ENCODE results near the gene CHMP5.

The CHMP5 gene

DNA sequence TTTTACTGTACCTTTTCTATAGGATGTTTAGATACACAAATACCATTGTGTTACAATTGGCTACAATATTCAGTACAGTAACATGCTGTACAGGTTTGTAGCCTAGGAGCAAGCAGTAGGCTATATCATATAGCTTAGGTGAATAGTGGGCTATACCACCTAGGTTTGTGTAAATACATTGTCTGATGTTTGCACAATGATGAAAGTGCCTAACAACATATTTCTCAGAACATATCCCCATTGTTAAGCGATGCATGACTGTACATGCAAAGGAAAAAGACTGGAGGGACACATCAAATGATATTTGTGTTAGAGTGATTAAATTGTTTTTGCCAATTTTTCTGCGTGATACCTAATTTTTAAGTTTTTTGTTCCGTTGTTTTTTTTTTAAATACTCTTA is 5.3 kb downstream of the CHMP5 start:
- H3K23ac ChIP-seq (ENCODE audit: low read depth, low read length, poor library complexity) = no peak overlapping the region
- no peak overlapping the region for H3K18ac ChIP-seq (ENCODE audit: low read length)
- H2BK120ac ChIP-seq (ENCODE audit: low read depth, low read length) = no peak overlapping the region
- H3K79me1 ChIP-seq (ENCODE audit: low read depth, low read length) = peaks cover 3% of the 10 kb centered on the region
- H3K27ac ChIP-seq (replicated peaks; ENCODE audit: low read length) = no peak overlapping the region
- no peak overlapping the region for H2AFZ ChIP-seq (ENCODE audit: low read length)
- H2BK12ac ChIP-seq (ENCODE audit: low read length) = no peak overlapping the region
- no peak overlapping the region for H3K4me3 ChIP-seq (ENCODE audit: low read length in 2 of 2)
- H2BK15ac ChIP-seq (ENCODE audit: low read length) = no peak overlapping the region
- H4K8ac ChIP-seq (ENCODE audit: low read depth, low read length) = no peak overlapping the region
- no peak overlapping the region for H3K4ac ChIP-seq (ENCODE audit: low read length)
- peaks cover 14 to 80% of the 10 kb centered on the region in 2 donors for H3K36me3 ChIP-seq (replicated peaks in 1 of 2; ENCODE audit: control insufficient read depth in 2 of 2, insufficient read depth in 2 of 2, low read length in 2 of 2)
- H3K4me1 ChIP-seq (ENCODE audit: control insufficient read depth in 2 of 2, insufficient read depth in 1 of 2, low read depth in 1 of 2, low read length in 2 of 2) = peaks cover 4 to 7% of the 10 kb centered on the region in 2 donors
- WGBS, 2 donors (ENCODE audit: extremely low coverage in 2 of 2, insufficient read length in 2 of 2, insufficient replicate concordance in 1 of 2) = no CpG with 5 or more reads among the region's 3 CpGs
- no peak overlapping the region for H3K9ac ChIP-seq (ENCODE audit: low read depth, low read length, poor library complexity)
- no peak overlapping the region for H3K14ac ChIP-seq (ENCODE audit: low read length)
- no peak overlapping the region for H2AK5ac ChIP-seq (ENCODE audit: low read depth, low read length)
- H3K4me2 ChIP-seq (ENCODE audit: insufficient read depth, low read length, poor library complexity, severe bottlenecking) = no peak overlapping the region
- no peak overlapping the region for H2BK5ac ChIP-seq (ENCODE audit: low read length)
- no peaks in the 10 kb centered on the region for H3K9me3 ChIP-seq (replicated peaks in 1 of 2; ENCODE audit: control insufficient read depth in 2 of 2, insufficient read depth in 1 of 2, low read depth in 1 of 2, low read length in 2 of 2)
- DNase-seq (ENCODE audit: low spot score) = no peak
- no peak overlapping the region for H4K91ac ChIP-seq (ENCODE audit: low read depth, low read length, poor library complexity)
- no peaks in the 10 kb centered on the region for H3K27me3 ChIP-seq (ENCODE audit: control insufficient read depth in 3 of 3, insufficient read depth in 3 of 3, low read depth in 1 of 3, low read length in 3 of 3)

DNA sequence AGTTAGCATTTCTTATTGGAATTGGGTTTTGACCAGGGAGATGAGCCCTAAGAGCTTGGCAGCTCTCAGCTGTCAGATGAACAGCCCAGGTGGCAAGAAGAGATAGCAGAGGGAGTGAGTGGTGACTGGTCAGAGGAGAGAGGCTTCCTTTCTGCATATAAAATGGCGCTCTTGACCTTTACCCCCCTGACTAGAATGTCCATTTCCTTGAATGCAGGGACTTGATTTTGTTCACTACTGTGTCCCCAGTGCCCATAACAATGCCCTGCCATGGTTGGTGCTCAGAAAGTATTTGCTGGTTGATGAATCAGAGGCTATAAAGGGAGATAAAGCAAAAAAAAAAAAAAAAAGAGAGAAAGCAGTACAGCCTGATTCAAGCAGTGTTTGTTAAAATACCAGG is 7.2 kb downstream of the CHMP5 start:
- Histone ChIP-seq H3K9me3 (replicated peaks in 1 of 2; ENCODE audit: control insufficient read depth in 2 of 2, insufficient read depth in 1 of 2, low read depth in 1 of 2, low read length in 2 of 2) (no peaks in the 10 kb centered on the region), H3K27ac (replicated peaks; ENCODE audit: low read length) (no peak overlapping the region), H3K9ac (ENCODE audit: low read depth, low read length, poor library complexity) (no peak overlapping the region), H2BK120ac (ENCODE audit: low read depth, low read length) (no peak overlapping the region), H2AFZ (ENCODE audit: low read length) (no peak overlapping the region), H3K4me3 (ENCODE audit: low read length in 2 of 2) (no peak overlapping the region), H3K4me1 (ENCODE audit: control insufficient read depth in 2 of 2, insufficient read depth in 1 of 2, low read depth in 1 of 2, low read length in 2 of 2) (no peaks in the 10 kb centered on the region), H3K27me3 (ENCODE audit: control insufficient read depth in 3 of 3, insufficient read depth in 3 of 3, low read depth in 1 of 3, low read length in 3 of 3) (no peaks in the 10 kb centered on the region), H3K36me3 (replicated peaks in 1 of 2; ENCODE audit: control insufficient read depth in 2 of 2, insufficient read depth in 2 of 2, low read length in 2 of 2) (peaks cover 17 to 90% of the 10 kb centered on the region in 2 donors), H3K79me1 (ENCODE audit: low read depth, low read length) (no peaks in the 10 kb centered on the region), H4K8ac (ENCODE audit: low read depth, low read length) (no peak overlapping the region), H2BK5ac (ENCODE audit: low read length) (no peak overlapping the region), H2BK12ac (ENCODE audit: low read length) (no peak overlapping the region), H3K23ac (ENCODE audit: low read depth, low read length, poor library complexity) (no peak overlapping the region), H3K4ac (ENCODE audit: low read length) (no peak overlapping the region), H4K91ac (ENCODE audit: low read depth, low read length, poor library complexity) (no peak overlapping the region), H2BK15ac (ENCODE audit: low read length) (no peak overlapping the region), H3K14ac (ENCODE audit: low read length) (no peak overlapping the region), H3K4me2 (ENCODE audit: insufficient read depth, low read length, poor library complexity, severe bottlenecking) (no peak overlapping the region), H2AK5ac (ENCODE audit: low read depth, low read length) (no peak overlapping the region), H3K18ac (ENCODE audit: low read length) (no peak overlapping the region)
- WGBS, 2 donors (ENCODE audit: extremely low coverage in 2 of 2, insufficient read length in 2 of 2, insufficient replicate concordance in 1 of 2) = no CpG with 5 or more reads among the region's 1 CpG
- no peak for DNase-seq (ENCODE audit: low spot score)

DNA sequence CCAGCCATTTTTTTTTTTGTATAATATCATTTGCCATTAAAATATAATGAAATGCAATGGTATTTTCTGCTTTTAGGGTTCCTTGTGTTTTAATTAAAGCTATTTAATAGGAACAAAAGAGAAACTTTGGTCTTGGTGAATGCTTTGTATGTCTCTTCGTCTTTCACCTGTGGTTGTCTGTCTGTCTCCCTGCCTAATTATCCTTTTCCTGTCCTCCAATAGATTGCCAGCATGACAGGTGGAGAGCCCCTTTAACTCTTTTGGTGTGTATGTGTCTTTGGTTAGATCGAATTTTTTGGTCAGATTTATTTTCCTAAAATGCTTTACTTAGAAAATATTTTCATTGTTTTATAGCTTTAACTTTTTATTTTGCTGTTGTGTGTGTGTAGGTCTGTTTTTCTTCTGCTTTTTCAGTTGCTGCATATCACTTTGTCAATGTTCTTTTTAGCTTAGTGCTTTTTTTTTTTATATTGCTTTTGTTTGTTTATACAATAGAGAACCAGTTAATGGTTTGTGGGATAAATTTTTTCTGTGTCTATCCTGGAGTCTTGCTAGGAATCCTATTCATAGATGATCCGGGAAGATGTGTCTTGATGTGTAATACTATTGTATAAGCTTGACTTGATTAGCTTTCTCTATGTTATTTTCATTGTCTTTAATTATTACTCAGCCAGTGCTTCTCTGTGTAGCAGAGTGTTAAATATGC is 8.6 kb downstream of the CHMP5 start:
- Histone ChIP-seq H3K4me1 (ENCODE audit: control insufficient read depth in 2 of 2, insufficient read depth in 1 of 2, low read depth in 1 of 2, low read length in 2 of 2) (no peaks in the 10 kb centered on the region), H3K9ac (ENCODE audit: low read depth, low read length, poor library complexity) (no peak overlapping the region), H2BK15ac (ENCODE audit: low read length) (no peak overlapping the region), H3K4me3 (ENCODE audit: low read length in 2 of 2) (no peak overlapping the region), H3K27ac (replicated peaks; ENCODE audit: low read length) (no peak overlapping the region), H2AK5ac (ENCODE audit: low read depth, low read length) (no peak overlapping the region), H3K23ac (ENCODE audit: low read depth, low read length, poor library complexity) (no peak overlapping the region), H3K18ac (ENCODE audit: low read length) (no peak overlapping the region), H2BK120ac (ENCODE audit: low read depth, low read length) (no peak overlapping the region), H3K4me2 (ENCODE audit: insufficient read depth, low read length, poor library complexity, severe bottlenecking) (no peak overlapping the region), H3K27me3 (ENCODE audit: control insufficient read depth in 3 of 3, insufficient read depth in 3 of 3, low read depth in 1 of 3, low read length in 3 of 3) (no peaks in the 10 kb centered on the region), H3K4ac (ENCODE audit: low read length) (no peak overlapping the region), H4K8ac (ENCODE audit: low read depth, low read length) (no peak overlapping the region), H3K36me3 (replicated peaks in 1 of 2; ENCODE audit: control insufficient read depth in 2 of 2, insufficient read depth in 2 of 2, low read length in 2 of 2) (peaks cover 21 to 90% of the 10 kb centered on the region in 2 donors), H3K9me3 (replicated peaks in 1 of 2; ENCODE audit: control insufficient read depth in 2 of 2, insufficient read depth in 1 of 2, low read depth in 1 of 2, low read length in 2 of 2) (no peaks in the 10 kb centered on the region), H3K14ac (ENCODE audit: low read length) (no peak overlapping the region), H3K79me1 (ENCODE audit: low read depth, low read length) (no peaks in the 10 kb centered on the region), H2BK5ac (ENCODE audit: low read length) (no peak overlapping the region), H4K91ac (ENCODE audit: low read depth, low read length, poor library complexity) (no peak overlapping the region), H2AFZ (ENCODE audit: low read length) (no peak overlapping the region), H2BK12ac (ENCODE audit: low read length) (no peak overlapping the region)
- WGBS, 2 donors (ENCODE audit: extremely low coverage in 2 of 2, insufficient read length in 2 of 2, insufficient replicate concordance in 1 of 2) = no CpG with 5 or more reads among the region's 3 CpGs
- DNase-seq (ENCODE audit: low spot score) = no peak

DNA sequence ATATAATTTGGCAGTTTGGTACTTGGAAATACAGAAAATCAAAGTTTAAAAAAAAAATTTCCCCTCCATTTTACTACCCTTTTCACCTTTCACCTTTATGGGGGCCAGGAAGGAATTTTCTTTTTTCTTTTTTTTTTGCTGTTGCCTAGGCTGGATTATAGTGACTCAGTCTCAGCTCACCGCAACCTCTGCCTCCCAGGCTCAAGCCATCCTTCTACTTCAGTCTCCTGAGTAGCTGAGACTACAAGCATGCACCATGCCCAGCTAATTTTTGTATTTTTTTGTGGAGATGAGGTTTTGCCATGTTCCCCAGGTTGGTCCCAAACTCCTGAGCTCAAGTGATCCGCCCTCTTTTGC is 9.1 kb downstream of the CHMP5 start:
- no peaks in the 10 kb centered on the region for H3K27me3 ChIP-seq (ENCODE audit: control insufficient read depth in 3 of 3, insufficient read depth in 3 of 3, low read depth in 1 of 3, low read length in 3 of 3)
- no peak overlapping the region for H3K4me2 ChIP-seq (ENCODE audit: insufficient read depth, low read length, poor library complexity, severe bottlenecking)
- DNase-seq (ENCODE audit: low spot score) = no peak
- no peak overlapping the region for H3K9ac ChIP-seq (ENCODE audit: low read depth, low read length, poor library complexity)
- H3K79me1 ChIP-seq (ENCODE audit: low read depth, low read length) = no peaks in the 10 kb centered on the region
- no peak overlapping the region for H2AK5ac ChIP-seq (ENCODE audit: low read depth, low read length)
- no peak overlapping the region for H3K23ac ChIP-seq (ENCODE audit: low read depth, low read length, poor library complexity)
- no peak overlapping the region for H3K4me3 ChIP-seq (ENCODE audit: low read length in 2 of 2)
- H2BK120ac ChIP-seq (ENCODE audit: low read depth, low read length) = no peak overlapping the region
- H3K18ac ChIP-seq (ENCODE audit: low read length) = no peak overlapping the region
- no peak overlapping the region for H2BK12ac ChIP-seq (ENCODE audit: low read length)
- H2BK5ac ChIP-seq (ENCODE audit: low read length) = no peak overlapping the region
- no peaks in the 10 kb centered on the region for H3K4me1 ChIP-seq (ENCODE audit: control insufficient read depth in 2 of 2, insufficient read depth in 1 of 2, low read depth in 1 of 2, low read length in 2 of 2)
- H3K27ac ChIP-seq (replicated peaks; ENCODE audit: low read length) = no peak overlapping the region
- no peaks in the 10 kb centered on the region for H3K9me3 ChIP-seq (replicated peaks in 1 of 2; ENCODE audit: control insufficient read depth in 2 of 2, insufficient read depth in 1 of 2, low read depth in 1 of 2, low read length in 2 of 2)
- peaks cover 22 to 90% of the 10 kb centered on the region in 2 donors for H3K36me3 ChIP-seq (replicated peaks in 1 of 2; ENCODE audit: control insufficient read depth in 2 of 2, insufficient read depth in 2 of 2, low read length in 2 of 2)
- H2BK15ac ChIP-seq (ENCODE audit: low read length) = no peak overlapping the region
- no CpG with 5 or more reads among the region's 2 CpGs for WGBS, 2 donors (ENCODE audit: extremely low coverage in 2 of 2, insufficient read length in 2 of 2, insufficient replicate concordance in 1 of 2)
- no peak overlapping the region for H4K91ac ChIP-seq (ENCODE audit: low read depth, low read length, poor library complexity)
- no peak overlapping the region for H2AFZ ChIP-seq (ENCODE audit: low read length)
- H3K14ac ChIP-seq (ENCODE audit: low read length) = no peak overlapping the region
- H3K4ac ChIP-seq (ENCODE audit: low read length) = no peak overlapping the region
- H4K8ac ChIP-seq (ENCODE audit: low read depth, low read length) = no peak overlapping the region

Measured in neuronal stem cell (in vitro differentiated cells).